ENCODE measurements around the gene PRAMEF11.
"Not testable (repeated sequence)": the region's sequence is repeated elsewhere in the genome, so short reads cannot be mapped to it uniquely, and the experiment has no call there.

DNA sequence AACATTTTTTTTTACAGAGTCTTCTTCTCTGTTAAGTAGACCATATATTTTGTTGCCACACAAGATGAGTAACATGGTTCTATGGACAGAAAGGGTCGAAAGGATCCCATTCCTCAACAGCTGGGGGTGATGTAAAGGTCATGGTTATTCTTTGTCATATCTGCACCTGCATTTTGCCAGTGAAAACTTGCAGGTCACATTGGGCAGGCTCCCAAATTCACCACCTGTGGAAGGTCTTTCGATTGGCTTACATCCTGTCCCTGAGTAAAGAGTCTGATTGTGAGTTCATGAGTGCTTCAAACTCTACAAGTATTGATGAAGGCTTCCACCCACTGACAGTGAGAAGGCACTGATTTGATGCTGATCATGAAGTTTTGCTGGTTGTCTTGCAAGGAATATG, 2.0 kb upstream of the PRAMEF11 start:
- TF ChIP-seq, protein P1, sequence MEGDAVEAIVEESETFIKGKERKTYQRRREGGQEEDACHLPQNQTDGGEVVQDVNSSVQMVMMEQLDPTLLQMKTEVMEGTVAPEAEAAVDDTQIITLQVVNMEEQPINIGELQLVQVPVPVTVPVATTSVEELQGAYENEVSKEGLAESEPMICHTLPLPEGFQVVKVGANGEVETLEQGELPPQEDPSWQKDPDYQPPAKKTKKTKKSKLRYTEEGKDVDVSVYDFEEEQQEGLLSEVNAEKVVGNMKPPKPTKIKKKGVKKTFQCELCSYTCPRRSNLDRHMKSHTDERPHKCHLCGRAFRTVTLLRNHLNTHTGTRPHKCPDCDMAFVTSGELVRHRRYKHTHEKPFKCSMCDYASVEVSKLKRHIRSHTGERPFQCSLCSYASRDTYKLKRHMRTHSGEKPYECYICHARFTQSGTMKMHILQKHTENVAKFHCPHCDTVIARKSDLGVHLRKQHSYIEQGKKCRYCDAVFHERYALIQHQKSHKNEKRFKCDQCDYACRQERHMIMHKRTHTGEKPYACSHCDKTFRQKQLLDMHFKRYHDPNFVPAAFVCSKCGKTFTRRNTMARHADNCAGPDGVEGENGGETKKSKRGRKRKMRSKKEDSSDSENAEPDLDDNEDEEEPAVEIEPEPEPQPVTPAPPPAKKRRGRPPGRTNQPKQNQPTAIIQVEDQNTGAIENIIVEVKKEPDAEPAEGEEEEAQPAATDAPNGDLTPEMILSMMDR (IDR thresholded peaks at IDR 0.05) = not testable (repeated sequence)
- not testable (repeated sequence) for TF ChIP-seq POLR2A (IDR thresholded peaks at IDR 0.05)

Measured in adrenal gland (tissue), 5 donors.